GM18870 (cell line): ENCODE results near the gene SKA1.
A peak's percentile ranks its signal among the peaks of the same experiment; 100 is the strongest.

Source experiments
- ATAC-seq: cut with Tn5 transposase; IDR thresholded peaks from one replicate; pipeline ENCODE4 v1.9.1; 2021; ENCODE audit warnings: moderate library complexity; ENCODE audit not compliant: unreplicated experiment

SKA1 gene, protein sequence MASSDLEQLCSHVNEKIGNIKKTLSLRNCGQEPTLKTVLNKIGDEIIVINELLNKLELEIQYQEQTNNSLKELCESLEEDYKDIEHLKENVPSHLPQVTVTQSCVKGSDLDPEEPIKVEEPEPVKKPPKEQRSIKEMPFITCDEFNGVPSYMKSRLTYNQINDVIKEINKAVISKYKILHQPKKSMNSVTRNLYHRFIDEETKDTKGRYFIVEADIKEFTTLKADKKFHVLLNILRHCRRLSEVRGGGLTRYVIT

DNA sequence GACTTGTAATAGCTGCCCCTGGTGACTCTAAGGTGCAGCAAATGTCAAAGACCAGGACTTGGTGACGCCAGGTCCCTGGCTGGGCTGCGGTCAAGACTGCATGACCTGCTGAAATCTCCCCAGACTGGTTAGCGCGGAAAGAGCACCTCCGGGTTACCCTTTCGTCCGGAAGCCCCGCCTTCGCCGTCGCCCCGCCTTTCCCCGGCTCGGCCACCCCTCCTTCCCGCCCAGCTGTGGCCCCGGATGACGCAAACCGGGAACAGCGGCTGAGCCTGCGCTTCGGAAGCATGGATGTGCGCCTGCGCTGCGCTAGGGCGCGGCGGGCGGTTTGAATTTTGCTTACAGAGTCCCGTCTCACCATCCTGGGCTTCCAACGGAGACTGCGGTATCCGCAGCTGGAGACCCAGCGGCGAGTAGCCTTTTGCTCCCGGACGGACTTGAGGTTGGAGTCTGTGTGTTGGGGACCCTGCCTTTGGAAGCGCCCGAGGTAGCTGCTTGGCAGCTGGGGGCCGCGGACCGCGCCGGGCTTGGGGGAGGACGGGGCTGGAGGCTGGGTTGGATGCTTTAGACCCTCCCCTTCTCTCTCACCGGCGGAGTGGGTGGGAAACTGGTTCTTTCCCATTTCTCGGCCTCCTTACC lies at the start of gene SKA1:
Gene SKA1 (plus strand): TSS at position 294 of the 639 bp plus-strand sequence. CDS start 785 bp downstream, outside the sequence.
- peak; percentile 76 for ATAC-seq

DNA sequence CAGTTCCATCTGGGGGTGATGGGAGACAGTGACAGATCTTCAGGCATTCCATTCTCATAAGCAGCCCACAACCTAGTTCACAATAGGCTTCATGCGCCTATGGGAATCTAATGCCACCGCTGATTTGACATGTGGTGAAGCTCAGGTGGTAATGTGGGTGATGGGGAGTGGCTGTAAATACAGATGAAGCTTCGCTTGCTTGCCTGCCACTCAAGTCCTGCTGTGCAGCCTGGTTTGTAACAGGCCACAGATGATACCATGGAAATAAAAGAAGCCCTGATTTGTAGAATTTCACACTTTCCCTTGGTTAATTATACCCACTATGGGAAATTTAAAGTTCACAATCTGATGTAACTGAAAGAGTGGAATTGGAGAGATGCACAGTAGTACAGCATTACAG lies 46.9 kb upstream of the SKA1 start:
- ATAC-seq: no peak

DNA sequence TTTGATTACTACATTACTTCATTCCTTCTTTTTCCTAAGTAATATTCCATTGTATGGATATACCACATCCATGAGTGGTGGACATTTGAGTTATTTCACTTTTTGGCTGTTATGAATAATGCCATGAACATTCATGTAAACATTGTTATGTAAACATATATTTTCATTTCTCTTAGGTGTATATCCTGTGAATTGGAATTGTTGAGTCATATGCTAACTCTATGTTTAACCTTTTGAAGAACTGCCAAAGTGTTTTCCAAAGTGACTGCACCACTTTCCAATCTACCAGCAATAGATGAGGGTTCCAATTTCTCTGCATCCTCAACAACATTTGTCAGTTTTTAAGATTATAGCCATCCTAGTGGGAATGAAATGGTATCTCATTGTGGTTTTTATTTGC lies 44.7 kb upstream of the SKA1 start:
- ATAC-seq: no peak

DNA sequence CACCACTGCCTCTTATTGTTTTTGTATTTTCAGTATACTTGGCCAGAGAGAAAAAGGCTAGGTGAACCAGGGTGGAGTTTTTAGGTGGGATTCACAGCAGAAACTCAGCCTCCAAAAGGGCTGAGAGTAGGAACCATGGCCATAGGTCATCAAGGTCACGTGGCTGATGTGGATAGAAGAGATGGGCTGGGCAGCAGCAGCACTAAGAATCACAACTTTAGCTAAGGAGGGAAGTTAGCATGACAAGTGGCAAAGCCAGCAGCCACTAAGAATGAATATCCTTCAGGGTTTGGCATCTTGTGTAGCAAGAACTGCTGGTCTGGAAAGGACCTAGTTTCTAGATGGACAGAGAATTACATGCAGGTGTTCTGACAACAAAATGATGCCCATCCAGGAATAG lies 43.2 kb upstream of the SKA1 start:
- no peak for ATAC-seq

DNA sequence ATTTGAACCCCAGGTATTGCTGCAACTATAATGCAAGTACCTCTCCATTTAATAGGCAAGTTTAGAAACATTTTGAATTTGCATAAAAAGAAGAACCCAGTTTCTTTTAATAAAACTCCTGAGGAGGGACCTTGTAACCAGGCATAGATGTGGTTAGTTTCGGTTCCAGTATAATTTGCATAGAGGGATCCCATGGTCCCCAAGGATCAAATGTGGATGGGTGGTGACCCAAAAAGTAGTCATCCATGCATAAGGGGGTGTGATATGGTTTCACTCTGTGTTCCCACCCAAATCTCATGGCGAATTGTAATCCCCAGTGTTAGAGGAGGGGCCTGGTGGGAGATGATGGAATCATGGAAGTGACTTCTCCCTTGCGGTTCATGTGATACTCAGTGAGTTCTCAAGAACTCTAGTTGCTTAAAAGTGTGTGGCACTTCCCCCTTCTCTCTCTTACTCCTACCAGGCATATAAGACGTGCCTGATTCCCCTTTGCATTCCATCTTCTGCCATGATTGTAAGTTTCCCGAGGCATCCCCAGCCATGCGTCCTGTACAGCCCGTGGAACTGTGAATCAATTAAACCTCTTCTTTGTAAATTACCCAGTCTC lies 40.2 kb upstream of the SKA1 start:
- ATAC-seq: peak; percentile 53

DNA sequence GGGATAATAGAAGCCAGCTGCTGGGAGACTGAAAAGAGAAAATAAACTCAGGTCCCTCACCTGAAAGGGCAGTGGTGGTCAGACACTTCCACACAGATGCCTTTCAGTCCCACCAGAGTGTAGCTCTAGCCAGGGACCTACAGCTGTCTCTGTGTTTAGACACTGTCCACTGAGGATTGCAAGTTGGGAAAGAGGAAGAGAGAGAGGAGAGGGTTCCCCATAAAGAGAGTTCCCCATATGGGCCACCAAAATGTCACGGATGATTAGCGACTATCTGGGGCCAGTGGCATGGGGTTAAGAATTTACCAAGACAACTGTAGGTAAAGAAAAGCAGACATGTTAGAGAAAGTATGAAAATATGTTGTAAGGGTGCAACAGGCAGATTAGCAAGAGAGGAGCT lies 36.7 kb upstream of the SKA1 start:
- ATAC-seq: no peak

DNA sequence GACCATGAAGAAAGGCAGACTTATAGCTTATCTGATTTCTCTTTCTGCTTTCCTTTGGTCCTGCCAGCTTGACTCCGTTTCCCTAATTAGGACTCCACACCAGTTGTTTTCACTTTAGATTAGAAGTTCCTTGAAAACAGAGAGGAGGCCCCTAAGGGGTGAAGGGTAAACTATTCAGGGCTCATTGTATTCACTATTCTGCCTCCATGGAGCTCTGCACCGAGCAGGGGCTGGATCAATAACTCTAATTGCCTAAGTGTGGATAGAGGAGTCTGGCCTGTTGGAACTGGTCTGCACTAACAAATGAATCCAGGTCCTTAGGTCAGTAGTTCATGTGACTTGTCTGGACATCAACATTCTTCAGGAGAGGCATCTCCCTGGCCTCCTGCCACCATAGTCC lies 36.1 kb upstream of the SKA1 start:
- no peak for ATAC-seq

DNA sequence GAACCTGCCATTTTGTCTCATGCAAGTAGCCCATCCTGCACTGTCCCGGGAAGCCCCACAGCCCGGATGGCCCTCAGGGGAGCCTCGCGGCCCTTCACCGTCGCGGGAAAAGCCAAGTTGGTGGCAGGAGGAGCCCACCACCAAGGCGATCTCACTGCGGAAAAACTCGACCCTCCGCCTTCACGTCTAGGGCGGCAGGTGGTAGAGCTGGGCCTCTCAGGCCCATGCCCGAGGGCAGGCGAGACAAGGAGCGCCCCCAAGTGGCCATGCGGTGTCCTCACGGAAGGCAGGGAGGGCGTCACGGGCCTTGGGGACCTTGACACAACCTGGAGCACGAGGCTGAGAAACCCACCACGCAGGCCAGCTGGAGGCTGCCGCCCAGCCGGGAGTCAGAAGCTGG lies 34.8 kb upstream of the SKA1 start:
- no peak for ATAC-seq

DNA sequence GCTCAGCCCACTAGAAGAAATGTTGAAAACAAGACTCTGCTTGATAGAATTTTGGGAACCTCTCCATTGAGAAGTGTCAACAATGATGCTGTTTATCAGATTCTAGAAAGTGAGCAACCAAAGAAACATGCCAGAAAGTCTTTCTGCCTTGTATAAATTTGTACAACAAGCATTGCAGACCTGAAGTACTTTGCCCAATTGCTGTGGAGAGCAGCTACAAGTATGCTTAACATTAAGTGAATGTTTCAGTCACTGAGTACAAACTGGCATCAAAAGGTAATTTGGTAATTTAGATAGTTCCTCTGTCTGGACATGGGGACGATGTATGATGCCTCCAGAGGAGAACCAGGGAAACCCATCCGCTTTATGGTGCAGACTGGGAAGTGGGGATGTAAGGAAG lies 33.4 kb upstream of the SKA1 start:
- ATAC-seq: no peak

DNA sequence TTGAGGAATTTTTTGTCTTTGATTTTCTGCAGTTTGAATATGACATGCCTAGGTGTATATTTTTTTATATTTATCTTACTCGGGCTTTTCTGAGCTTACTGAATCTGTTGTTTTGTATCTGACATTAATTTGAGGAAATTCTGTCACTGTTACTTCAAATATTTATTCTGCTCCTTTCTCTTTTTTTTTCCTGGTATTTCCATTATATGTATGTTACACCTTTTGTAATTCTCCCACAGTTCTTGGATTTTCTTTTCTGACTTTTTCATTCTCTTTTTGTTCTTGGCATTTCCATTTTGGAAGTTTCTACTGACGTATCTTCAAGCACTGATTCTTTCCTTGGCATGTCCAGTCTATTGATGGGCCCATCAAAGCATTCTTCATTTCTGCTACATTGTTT lies 24.1 kb upstream of the SKA1 start:
- no peak for ATAC-seq

DNA sequence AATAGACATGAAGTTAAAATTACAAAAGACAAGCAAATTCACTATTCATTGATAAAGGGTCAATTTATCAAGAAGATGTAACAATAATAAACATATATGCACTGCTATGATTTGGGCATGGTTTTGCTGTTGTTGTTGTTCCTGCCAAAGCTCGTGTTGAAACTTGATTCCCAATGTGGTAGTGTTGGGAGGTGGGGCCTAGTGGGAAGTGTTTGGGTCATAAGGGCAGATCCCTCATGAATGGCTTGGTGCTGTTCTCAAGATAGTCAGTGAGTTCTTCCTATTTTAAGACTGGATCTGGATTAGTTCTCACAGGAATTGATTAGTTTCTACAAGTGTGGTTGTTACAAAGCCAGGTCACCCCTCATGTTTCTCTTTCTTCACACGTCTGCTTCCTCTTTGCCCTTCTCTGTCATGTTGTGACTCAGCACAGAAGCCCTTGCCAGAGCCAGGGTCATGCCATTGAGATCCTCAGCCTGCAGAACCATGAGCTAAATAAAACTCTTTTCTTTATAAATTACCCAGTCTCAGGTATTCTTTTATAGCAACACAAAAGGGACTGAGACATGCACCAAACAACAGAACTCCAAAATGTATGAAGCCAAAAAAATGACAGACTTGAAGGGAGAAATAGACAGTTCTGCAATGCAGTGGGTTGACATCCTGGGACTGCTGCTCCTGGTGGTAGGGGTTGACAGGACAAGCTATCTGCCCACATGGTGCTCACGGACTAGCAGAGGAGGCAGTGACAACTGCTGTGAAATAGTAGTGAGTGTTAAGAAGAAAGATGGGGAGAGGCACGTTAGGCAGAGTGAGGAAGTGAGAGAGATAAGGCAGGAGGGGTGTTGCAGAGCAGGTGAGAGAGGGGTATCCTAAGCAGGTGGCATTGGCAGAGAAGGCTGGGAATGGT lies 18.6 kb upstream of the SKA1 start:
- peak; percentile 80 for ATAC-seq

DNA sequence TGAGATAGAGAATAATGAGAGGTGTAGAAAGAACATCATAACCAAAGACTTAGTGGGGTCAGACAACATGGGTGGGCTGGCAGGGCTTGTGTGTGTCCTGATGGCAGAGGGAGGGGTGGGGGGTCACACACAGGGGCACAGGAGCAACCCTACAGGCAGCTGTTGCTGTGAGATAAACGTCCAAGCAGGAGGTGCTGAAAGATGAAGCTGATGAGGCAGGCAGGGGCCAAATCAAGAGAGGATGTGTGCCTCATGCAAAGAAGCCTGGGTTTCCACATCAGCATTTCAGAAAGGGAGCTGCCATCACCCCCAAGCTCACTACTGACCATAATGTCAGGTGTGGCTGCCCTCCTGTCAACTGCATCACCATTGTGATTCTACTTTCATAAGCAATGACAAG lies 16.0 kb upstream of the SKA1 start:
- no peak for ATAC-seq

DNA sequence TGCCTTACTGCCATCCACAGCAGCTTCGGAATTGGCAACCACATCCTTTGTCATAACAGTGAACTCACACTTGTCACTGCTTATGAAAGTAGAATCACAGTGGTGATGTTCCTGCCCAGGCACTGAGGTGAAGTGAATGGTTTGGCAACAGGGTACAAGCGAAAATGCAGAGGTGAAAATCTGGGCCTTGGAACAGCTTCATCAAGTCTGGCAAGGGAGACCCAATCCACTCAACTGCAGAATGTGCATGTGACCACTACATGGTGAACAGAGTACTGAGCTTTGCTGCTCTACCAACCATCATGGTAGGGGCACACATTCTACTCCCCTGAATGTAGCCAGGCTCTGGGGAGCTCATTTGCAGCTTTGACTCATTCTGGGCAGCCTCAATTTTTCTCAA lies 15.0 kb upstream of the SKA1 start:
- no peak for ATAC-seq

DNA sequence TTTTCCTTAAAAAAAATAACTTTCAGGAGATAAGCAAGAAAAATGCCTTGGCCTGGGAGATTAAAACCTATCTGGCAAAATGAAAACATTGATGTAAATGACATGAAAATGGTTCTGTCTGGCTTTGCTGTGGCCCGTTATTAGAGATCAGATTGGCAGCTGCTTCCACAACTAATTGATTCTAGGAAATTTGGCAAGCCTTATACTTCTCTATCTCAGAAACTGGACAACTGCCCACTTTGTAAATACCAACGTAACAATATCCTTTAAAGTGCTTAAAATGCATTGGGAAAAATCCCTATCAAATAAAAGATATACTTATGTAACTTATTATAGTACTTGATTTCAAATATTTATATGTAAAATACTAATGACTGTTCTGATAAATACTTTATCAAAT lies 14.2 kb upstream of the SKA1 start:
- no peak for ATAC-seq

DNA sequence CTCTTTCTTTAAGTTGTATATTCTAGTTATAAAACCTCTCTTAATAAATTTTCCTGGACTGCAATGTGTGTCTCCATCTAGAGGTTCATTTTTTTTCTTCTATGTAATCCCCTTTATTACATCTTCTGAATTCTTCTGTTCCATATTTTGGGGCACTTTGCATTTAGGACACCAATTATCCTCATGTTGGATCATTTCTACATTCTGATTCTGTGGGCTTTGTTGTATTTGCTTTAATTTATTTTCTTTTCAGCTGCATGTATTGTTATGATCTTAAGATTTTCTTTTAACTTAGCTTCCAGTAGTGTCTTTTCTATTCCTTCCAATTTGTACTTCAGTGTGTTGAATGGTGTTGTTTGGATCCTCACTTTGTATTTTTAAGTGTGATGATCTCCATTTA lies 5.2 kb upstream of the SKA1 start:
- ATAC-seq: no peak

DNA sequence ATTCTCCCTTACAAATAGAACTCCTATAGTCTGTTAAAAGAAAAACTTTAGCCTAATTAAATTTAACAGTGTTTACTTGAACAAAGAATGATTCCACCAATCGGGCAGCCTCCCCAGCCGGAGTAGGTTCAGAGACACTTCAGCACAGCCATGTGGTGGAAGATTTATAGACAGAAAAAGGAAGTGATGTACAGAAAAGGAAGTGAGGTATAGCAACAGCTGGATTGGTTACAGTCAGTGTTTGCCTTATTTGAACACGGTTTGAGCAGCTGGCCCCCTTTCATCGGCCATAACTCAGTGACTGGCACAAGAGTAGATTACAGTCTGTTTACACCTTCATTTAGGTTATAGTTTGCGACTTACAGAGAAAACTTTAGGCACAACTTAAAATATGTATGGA lies 2.1 kb upstream of the SKA1 start:
- ATAC-seq: no peak

DNA sequence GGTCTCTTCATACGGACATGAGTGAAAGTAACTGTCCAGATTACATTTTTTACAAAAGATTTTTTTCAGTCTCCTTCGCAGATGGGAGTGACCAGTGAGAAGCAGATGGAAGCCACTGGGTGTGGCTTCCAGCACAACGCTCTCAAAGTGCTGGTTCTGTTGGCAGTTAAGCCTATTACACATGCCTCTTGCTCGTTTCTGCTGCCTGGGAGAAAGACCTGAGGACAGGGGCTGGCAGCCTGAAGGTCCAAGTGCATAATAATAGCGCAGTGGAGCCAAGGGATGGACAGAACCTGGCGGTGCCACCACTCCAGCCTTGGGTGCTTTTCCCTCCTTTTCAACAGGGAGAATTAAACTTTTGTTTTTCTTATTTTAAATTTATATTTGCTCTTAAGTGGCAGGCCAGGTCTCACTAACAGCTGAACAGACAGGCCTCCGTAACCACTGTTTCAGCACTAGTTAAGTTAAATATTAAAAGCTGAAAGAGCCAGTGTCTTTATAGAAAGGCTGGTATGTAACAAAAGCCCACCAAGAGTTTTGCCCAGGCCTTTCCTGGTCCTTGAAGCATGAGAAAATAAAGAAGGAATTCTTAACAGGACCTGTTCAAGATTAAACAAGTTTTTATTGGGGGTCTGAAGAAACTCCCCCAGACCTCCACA lies 1.2 kb upstream of the SKA1 start:
- no peak for ATAC-seq

DNA sequence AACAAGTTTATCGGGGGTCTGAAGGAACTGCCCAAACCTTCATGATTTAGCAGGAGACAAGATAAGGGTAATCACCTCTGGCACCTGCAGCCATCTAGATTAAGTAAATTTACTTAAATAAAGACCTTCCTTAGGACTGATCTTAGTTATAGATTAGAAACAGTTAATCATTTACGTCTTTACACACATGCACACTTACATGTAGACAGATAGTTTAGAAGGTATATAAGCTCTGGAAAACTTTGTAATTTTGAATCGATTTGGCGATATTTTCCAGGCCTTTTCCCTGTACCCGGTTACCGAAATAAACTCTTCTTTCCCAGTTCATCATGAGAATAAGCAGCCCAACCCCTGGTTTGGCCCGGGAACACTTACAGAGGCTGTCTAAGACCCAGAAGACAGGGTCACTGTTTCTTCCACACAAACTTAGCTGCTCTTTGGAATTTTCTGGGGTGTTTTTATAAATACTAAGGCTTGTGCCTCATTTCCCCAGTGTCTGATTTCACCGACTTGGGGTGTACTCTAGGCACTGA lies 560 bp upstream of the SKA1 start:
- no peak for ATAC-seq

DNA sequence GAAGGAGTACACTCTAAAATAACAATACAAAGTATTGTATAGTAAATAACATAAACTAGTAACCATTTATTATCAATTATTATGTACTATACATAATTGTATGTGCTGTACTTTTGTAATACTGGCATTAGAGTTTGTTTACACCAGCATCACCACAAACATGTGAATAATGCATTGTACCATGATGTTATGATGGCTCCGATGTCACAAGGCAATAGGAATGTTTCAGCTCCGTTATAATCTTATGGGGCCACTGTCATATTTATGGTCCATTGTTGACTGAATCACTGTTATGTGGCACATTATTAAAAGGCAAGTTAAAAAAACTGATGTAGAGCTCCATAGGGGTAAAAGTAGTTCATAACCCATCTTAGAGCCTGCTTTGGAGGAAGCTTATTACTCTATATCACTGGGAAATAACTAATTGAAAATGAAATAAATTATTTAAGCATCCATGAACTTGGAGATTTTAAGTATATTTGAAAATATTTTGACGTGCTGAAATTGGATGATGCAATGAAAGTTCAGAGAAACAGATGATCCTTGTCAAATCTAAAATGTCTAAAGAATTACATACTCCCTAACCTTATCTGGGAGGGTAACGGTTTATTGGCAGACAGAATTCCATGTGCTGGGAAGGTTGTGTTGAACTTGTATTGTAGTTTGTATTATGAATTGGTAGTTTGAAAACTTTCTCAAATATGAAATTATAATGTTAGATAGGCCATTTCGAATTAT lies 2.4 kb downstream of the SKA1 start:
- no peak for ATAC-seq

DNA sequence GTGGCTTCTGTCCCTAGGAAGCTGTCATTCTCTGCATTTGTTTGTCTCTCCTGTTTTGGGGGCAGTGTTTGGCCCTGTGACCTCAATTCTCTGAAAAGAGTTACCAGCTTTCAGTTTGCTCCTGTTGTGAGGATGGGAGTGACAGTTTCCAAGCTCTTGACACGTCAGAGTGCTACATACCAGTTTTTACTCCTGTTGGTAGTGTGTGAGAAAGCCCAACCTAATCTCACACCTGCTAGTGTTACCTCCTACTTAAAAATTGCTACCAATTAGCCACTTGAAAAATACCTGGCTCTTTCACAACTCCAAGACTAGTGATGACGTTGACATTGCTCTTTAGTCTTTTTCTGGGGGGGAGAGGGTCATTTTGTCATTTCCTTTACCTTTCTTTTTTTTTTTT lies 14.1 kb downstream of the SKA1 start:
- ATAC-seq: no peak
